ENCODE results near the gene ACLY.

GRCh38 chr17:41944943-41945342 is 26.2 kb upstream of the ACLY start:
- TF ChIP-seq CTCF (conservative IDR thresholded peaks at IDR 0.05) (no peak), EZH2 (IDR thresholded peaks at IDR 0.05; ENCODE audit: low read depth) (no peak)

All from PC-9 (cell line).